HepG2 (cell line): ENCODE results near the gene CAPZB. TPM values are rescaled to one million over a fixed set of nuclear protein-coding genes. Genes with fewer than 3 reads are reported as not detected.

Experiments
- ATAD3A ChIP-seq: sonication (generic); formaldehyde crosslinking; IDR thresholded peaks from 2 replicates; pipeline ENCODE4 v1.4.0; 2020; ENCODE audit warnings: missing genetic modification reagents
- ATF7 ChIP-seq, 2 experiments: fragments of 450-650 bp in 1 of 2; sonication (generic) in 1 of 2; formaldehyde crosslinking in 1 of 2; IDR thresholded peaks; 2 replicates each; pipeline versions ENCODE4 v1.4.0 to v1.6.1; 2016 to 2020; ENCODE audit warnings: antibody characterized with exemption in 1 of 2, mild to moderate bottlenecking in 1 of 2, missing genetic modification reagents in 1 of 2
- ELF3 ChIP-seq: IDR thresholded peaks from 2 replicates; pipeline ENCODE4 v1.6.1; 2016; ENCODE audit warnings: missing genetic modification reagents, missing compliant biosample characterization
- HOXA7 ChIP-seq: sonication (generic); formaldehyde crosslinking; IDR thresholded peaks from 2 replicates; pipeline ENCODE4 v1.8.1; 2022; ENCODE audit warnings: mild to moderate bottlenecking, missing genetic modification reagents, moderate library complexity
- NFE2 ChIP-seq: sonication (generic); formaldehyde crosslinking; IDR thresholded peaks from 2 replicates; pipeline ENCODE4 v1.4.0; 2020; ENCODE audit warnings: missing genetic modification reagents
- ONECUT2 ChIP-seq: sonication (generic); formaldehyde crosslinking; IDR thresholded peaks from 2 replicates; pipeline ENCODE4 v1.4.0; 2020; ENCODE audit warnings: missing genetic modification reagents
- POLR2G ChIP-seq: fragments of 200-400 bp; formaldehyde crosslinking; IDR thresholded peaks from 2 replicates; pipeline ENCODE4 v1.6.1; 2018; ENCODE audit warnings: mild to moderate bottlenecking, low read depth, low read length, moderate library complexity
- RBM39 ChIP-seq: fragments of 200-400 bp; formaldehyde crosslinking; IDR thresholded peaks from one replicate; pipeline ENCODE4 v1.6.1; 2018; ENCODE audit warnings: antibody characterized with exemption, mild to moderate bottlenecking, low read depth, low read length; ENCODE audit not compliant: poor library complexity, severe bottlenecking
- RFXANK ChIP-seq: IDR thresholded peaks from 2 replicates; pipeline ENCODE4 v1.6.1; 2016
- TBX2 ChIP-seq: sonication (generic); formaldehyde crosslinking; IDR thresholded peaks from 2 replicates; pipeline ENCODE4 v1.5.0; 2020; ENCODE audit warnings: missing genetic modification reagents, mild to moderate bottlenecking, borderline replicate concordance
- XBP1 ChIP-seq: sonication (generic); formaldehyde crosslinking; IDR thresholded peaks from 2 replicates; pipeline ENCODE4 v1.5.0; 2020; ENCODE audit warnings: missing genetic modification reagents
- ZNF629 ChIP-seq: sonication (generic); formaldehyde crosslinking; conservative IDR thresholded peaks from 2 replicates; pipeline ENCODE4 v1.5.0; 2020; ENCODE audit warnings: missing genetic modification reagents
- ZNF674 ChIP-seq: sonication (generic); formaldehyde crosslinking; IDR thresholded peaks from 2 replicates; pipeline ENCODE4 v1.5.0; 2020; ENCODE audit warnings: low read depth, mild to moderate bottlenecking, missing genetic modification reagents
- ZNF766 ChIP-seq: sonication (generic); formaldehyde crosslinking; IDR thresholded peaks from 2 replicates; pipeline ENCODE4 v1.5.0; 2020; ENCODE audit warnings: missing genetic modification reagents, borderline replicate concordance
- ZNF850 ChIP-seq: sonication (generic); formaldehyde crosslinking; conservative IDR thresholded peaks from 2 replicates; pipeline ENCODE4 v1.9.0; 2021; ENCODE audit warnings: mild to moderate bottlenecking, missing genetic modification reagents
- polyA plus RNA-seq, 8 experiments: library from polyadenylated mRNA; depleted of rRNA in 3 of 8; stranded (reverse) in 7 of 8; unstranded in 1 of 8; fragments of >200 nt; fragmentation: Illumina TruSeq in 4 of 8; extraction: Trizol in 4 of 8; gene quantifications; 2 replicates each; pipeline versions ENCODE4 v1.2.1 to v1.2.3, GENCODE V29; 2011 to 2016; ENCODE audit warnings: low read depth in 4 of 8, missing spikeins in 1 of 8, mixed read lengths in 1 of 8; ENCODE audit not compliant: insufficient read depth in 1 of 8
- total RNA-seq, 5 experiments: library from RNA; depleted of rRNA; stranded (reverse); fragments of >200 nt; fragmentation: Illumina TruSeq; extraction: Trizol; gene quantifications; 2 replicates each; pipeline ENCODE4 v1.2.3, GENCODE V29; 2016; ENCODE audit warnings: low read depth in 1 of 5
- TF ChIP-seq, protein P1 (sequence below): sonication (generic); formaldehyde crosslinking; conservative IDR thresholded peaks from 2 replicates; pipeline ENCODE4 v1.8.0; 2022; ENCODE audit warnings: low read depth, missing genetic modification reagents
- TF ChIP-seq, protein P2 (sequence below): sonication (generic); formaldehyde crosslinking; IDR thresholded peaks from 2 replicates; pipeline ENCODE4 v1.4.0; 2020; ENCODE audit warnings: missing genetic modification reagents, mild to moderate bottlenecking, borderline replicate concordance
- TF ChIP-seq, protein P3 (sequence below), 2 experiments: sonication (generic) in 1 of 2; formaldehyde crosslinking in 1 of 2; IDR thresholded peaks; 2 replicates each; pipeline versions ENCODE4 v1.5.1 to v1.6.1; 2011 to 2020; ENCODE audit warnings: borderline replicate concordance in 1 of 2, low read depth in 1 of 2, low read length in 1 of 2, mild to moderate bottlenecking in 1 of 2, missing genetic modification reagents in 1 of 2, moderate library complexity in 1 of 2
- TF ChIP-seq, protein P4 (sequence below): sonication (generic); formaldehyde crosslinking; IDR thresholded peaks from 2 replicates; pipeline ENCODE4 v1.8.1; 2023; ENCODE audit warnings: missing genetic modification reagents, mild to moderate bottlenecking, borderline replicate concordance
- TF ChIP-seq, protein P5 (sequence below): sonication (generic); formaldehyde crosslinking; IDR thresholded peaks from 2 replicates; pipeline ENCODE4 v1.4.0; 2020; ENCODE audit warnings: missing genetic modification reagents

CAPZB gene
- total and polyA plus RNA-seq, 2 of the 13 experiments (the other 11 are each of a cell fraction or from before 2014, with no cell fraction given): 58.9 to 76.9 TPM

DNA sequence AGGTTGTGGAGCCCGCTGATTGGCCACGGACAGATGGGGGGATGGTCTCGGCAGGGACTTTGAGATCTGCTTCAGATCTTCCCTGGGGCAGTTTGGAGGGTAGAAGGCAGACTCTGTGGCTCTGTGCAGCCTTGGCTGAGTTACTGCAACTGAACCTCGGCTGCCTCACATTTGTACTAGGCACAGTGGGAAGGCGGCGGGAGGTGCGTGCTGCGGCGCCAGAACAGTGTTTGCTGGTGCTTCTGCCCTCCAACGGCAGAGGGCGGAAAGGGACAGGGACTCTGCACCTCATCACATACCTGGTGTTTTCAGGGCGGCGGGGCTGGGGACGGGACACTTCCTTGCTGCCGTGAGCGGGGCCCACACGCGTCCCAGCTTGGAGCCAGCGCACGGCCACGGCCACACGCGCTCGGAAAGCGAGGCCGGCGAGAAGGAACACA is 147.0 kb downstream of the CAPZB start (continued):
- no peak for TF ChIP-seq XBP1
- peak; percentile 46; the same call in 1 of the 2 replicates for TF ChIP-seq ELF3 (CRISPR knock-in tag)
- peak; percentile 25; the same call in 1 of the 2 replicates for TF ChIP-seq ZNF629
- TF ChIP-seq, protein P1, sequence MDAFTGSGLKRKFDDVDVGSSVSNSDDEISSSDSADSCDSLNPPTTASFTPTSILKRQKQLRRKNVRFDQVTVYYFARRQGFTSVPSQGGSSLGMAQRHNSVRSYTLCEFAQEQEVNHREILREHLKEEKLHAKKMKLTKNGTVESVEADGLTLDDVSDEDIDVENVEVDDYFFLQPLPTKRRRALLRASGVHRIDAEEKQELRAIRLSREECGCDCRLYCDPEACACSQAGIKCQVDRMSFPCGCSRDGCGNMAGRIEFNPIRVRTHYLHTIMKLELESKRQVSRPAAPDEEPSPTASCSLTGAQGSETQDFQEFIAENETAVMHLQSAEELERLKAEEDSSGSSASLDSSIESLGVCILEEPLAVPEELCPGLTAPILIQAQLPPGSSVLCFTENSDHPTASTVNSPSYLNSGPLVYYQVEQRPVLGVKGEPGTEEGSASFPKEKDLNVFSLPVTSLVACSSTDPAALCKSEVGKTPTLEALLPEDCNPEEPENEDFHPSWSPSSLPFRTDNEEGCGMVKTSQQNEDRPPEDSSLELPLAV (CRISPR knock-in tag): no peak
- TF ChIP-seq HOXA7 (CRISPR knock-in tag): no peak
- no peak for TF ChIP-seq ATAD3A (CRISPR knock-in tag)
- peak; percentile 70; the same call in 1 of the 2 replicates for TF ChIP-seq TBX2
- no peak for TF ChIP-seq ZNF766 (CRISPR knock-in tag)
- peak; percentile 76 for TF ChIP-seq POLR2G
- peak; percentile 32 for TF ChIP-seq RBM39
- no peak for TF ChIP-seq ONECUT2
- TF ChIP-seq RFXANK: no peak
- TF ChIP-seq, protein P2, sequence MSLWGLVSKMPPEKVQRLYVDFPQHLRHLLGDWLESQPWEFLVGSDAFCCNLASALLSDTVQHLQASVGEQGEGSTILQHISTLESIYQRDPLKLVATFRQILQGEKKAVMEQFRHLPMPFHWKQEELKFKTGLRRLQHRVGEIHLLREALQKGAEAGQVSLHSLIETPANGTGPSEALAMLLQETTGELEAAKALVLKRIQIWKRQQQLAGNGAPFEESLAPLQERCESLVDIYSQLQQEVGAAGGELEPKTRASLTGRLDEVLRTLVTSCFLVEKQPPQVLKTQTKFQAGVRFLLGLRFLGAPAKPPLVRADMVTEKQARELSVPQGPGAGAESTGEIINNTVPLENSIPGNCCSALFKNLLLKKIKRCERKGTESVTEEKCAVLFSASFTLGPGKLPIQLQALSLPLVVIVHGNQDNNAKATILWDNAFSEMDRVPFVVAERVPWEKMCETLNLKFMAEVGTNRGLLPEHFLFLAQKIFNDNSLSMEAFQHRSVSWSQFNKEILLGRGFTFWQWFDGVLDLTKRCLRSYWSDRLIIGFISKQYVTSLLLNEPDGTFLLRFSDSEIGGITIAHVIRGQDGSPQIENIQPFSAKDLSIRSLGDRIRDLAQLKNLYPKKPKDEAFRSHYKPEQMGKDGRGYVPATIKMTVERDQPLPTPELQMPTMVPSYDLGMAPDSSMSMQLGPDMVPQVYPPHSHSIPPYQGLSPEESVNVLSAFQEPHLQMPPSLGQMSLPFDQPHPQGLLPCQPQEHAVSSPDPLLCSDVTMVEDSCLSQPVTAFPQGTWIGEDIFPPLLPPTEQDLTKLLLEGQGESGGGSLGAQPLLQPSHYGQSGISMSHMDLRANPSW: 0 out of 2 replicates have a peak, but pooled peaks have one; percentile 37
- TF ChIP-seq, protein P3, sequence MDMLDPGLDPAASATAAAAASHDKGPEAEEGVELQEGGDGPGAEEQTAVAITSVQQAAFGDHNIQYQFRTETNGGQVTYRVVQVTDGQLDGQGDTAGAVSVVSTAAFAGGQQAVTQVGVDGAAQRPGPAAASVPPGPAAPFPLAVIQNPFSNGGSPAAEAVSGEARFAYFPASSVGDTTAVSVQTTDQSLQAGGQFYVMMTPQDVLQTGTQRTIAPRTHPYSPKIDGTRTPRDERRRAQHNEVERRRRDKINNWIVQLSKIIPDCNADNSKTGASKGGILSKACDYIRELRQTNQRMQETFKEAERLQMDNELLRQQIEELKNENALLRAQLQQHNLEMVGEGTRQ (IDR thresholded peaks at IDR 0.05; ENCODE audit: low read depth, low read length): no peak
- TF ChIP-seq, protein P3 (CRISPR knock-in tag; IDR thresholded peaks at IDR 0.05; ENCODE audit: borderline replicate concordance): no peak
- TF ChIP-seq, protein P4, sequence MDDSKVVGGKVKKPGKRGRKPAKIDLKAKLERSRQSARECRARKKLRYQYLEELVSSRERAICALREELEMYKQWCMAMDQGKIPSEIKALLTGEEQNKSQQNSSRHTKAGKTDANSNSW (CRISPR knock-in tag): 0 out of 2 replicates have a peak, but pooled peaks have one; percentile 29
- TF ChIP-seq NFE2: no peak
- TF ChIP-seq, protein P5, sequence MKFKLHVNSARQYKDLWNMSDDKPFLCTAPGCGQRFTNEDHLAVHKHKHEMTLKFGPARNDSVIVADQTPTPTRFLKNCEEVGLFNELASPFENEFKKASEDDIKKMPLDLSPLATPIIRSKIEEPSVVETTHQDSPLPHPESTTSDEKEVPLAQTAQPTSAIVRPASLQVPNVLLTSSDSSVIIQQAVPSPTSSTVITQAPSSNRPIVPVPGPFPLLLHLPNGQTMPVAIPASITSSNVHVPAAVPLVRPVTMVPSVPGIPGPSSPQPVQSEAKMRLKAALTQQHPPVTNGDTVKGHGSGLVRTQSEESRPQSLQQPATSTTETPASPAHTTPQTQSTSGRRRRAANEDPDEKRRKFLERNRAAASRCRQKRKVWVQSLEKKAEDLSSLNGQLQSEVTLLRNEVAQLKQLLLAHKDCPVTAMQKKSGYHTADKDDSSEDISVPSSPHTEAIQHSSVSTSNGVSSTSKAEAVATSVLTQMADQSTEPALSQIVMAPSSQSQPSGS: no peak
- TF ChIP-seq ATF7 (IDR thresholded peaks at IDR 0.05): no peak
- TF ChIP-seq ATF7 (CRISPR knock-in tag; IDR thresholded peaks at IDR 0.05): no peak
- TF ChIP-seq ZNF850 (CRISPR knock-in tag): no peak
- TF ChIP-seq ZNF674: no peak
